HuH-7.5 (cell line): Measurements from ENCODE around the gene ATP6V1G1.

Experiments
- DNase-seq: peaks from one replicate; pipeline ENCODE4 v3.0.0; 2011; ENCODE audit warnings: low spot score

ATP6V1G1 gene

GRCh38 chr9:114612272-114612923 lies 24.8 kb downstream of the ATP6V1G1 start:
- DNase-seq: no peak

GRCh38 chr9:114613087-114613486 lies 25.5 kb downstream of the ATP6V1G1 start:
- DNase-seq: no peak

DNA sequence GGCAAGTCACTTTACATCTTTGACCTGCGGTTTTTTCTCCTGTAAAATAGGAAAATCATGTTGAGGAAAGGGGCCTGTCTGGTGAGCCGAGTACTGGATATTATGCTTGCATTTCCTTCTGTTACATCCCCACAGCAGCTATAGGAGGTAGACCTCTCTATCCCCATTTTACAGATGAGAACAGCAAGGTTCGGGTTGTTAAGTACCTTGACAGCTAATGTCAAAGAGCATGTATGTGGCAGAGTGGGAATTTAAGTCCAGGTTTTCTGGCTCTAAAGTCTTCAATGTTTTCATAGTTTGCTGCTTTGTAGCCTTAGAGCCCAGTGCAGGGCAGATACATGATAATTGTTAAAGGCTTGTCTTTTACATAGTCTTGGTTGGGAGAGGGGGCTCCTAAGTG lies 26.4 kb downstream of the ATP6V1G1 start:
- DNase-seq: no peak

DNA sequence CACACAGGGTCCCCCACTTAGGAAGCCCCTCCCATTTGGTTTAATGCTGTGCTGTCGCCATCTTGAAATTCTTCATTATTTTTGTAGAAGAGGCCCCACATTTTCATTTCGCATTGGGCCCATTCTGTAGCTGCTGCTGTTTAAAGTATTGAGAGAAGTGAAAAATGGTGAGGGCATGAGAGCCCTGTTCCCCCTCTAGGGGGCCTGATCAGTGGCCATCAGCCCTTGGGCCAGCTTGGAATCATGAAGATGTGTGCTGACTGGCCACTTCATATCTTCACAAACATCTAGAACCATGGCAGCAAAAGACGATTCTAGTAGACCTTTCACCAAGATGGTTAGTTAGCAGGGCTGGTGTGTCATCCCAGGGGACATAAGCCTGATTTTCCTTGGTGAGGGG lies 26.8 kb downstream of the ATP6V1G1 start:
- DNase-seq: no peak

DNA sequence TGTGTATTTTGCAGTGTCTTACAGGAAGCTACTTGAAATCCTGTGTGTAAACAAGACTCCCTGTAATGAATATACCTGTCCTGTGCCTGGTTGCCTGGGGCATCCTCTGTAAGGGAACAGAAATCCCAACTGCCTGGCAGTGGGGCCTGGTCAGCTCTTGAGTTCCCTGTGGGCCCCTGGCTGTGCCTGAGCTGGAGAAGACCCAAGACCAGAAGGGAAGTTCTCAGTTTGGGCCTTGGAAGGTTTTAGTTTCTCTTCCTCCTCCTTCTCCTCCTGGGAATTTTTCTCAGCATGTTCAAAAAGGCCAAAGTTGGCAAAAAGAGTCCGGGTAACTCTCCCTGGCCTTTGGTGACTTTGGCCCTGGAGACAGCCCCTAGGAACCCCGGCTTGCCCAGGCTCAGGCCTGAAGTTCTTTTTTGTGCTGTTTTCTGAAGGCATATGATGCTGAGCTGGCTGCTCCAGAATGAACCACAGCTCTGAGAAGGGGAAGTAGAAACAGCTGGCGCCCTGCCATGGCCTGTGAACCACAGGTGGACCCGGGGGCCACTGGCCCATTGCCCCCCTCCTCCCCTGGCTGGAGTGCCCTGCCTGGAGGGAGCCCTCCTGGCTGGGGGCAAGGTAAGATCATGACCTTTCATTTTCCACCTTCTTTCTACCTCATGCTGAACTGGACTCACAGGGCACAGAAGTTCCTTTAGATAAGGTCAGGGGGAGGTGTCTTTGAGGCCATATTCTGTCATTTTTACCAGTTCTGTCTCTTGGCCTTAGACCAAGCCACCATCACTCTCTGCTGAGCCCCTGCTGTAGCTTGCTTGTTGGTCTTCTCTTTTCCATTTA lies 29.3 kb downstream of the ATP6V1G1 start:
- DNase-seq: no peak

DNA sequence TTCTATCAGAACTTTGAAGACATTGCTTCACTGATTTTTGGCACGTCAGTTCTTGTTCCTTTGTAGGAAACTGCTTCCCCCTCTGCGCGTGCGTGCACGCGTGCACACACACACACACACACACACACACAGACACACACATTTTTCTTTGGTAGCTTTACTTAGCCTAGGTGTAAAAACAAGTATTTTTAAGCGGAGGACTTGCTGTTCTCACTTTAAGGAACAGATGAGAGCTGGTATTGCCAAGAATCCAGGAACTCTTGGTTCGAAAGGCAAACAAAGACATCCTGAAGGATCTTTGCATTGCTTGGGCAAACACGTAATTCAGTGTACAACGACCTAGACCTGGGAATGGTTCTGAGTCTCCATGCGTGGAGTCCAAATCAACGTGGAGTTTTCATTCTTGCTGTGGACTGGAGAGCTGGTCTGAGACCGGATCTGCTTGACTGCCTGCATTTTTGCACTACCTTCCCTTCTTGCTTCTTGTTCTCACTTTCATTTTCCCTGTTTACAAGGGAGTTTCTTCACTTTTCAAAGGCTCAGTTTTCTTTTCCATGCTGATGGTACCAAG lies 31.7 kb downstream of the ATP6V1G1 start:
- no peak for DNase-seq

DNA sequence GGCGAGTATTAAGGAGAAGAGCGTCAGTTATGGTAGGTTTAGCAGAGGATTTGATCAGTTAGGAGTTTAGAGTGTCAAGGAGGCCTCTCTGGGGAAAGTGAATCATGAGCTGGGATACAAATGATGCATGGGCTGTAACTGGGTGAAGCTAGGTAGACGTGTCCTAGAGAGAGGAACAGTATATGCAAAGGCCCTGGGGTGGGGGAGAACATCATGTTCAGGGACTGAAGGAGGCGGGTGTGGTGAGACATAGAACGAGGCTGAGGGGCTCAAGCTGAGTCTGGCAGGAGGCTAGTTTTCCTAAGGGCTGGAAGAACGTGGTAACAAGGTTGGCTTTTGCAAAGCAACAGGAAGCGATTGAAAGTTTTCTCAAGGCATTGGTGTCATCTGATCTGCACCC lies 34.0 kb downstream of the ATP6V1G1 start:
- DNase-seq: no peak

GRCh38 chr9:114621975-114622609 lies 34.5 kb downstream of the ATP6V1G1 start:
- no peak for DNase-seq

GRCh38 chr9:114624677-114625076 lies 37.1 kb downstream of the ATP6V1G1 start:
- no peak for DNase-seq

DNA sequence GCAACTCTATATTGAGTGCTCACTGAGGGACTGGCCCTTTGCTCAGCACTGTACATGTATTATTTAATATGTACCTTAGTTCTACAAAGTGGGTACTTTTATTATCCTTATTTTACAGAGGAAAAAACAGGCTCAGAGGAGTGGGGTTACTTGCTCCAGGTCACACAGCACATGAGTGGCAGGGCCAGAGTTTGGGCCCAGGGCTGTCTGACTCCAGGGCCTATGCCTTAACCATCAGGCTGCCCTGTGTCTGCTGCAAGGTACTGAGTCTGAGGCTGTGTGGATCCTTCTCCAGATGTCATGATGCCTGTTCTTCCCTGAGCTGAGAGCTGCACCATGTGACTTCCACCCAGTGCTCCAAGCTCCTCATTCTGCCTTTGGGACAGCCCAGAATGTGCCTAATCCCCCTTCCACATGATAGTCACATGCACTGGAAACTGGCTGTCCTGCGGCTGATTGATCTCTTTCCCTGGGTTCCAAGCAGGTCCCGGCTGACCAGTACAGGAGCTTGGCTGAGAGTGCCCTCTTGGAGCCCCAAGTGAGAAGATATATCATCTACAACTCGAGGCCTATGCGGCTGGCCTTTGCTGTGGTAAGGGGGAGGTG lies 38.9 kb downstream of the ATP6V1G1 start:
- no peak for DNase-seq

DNA sequence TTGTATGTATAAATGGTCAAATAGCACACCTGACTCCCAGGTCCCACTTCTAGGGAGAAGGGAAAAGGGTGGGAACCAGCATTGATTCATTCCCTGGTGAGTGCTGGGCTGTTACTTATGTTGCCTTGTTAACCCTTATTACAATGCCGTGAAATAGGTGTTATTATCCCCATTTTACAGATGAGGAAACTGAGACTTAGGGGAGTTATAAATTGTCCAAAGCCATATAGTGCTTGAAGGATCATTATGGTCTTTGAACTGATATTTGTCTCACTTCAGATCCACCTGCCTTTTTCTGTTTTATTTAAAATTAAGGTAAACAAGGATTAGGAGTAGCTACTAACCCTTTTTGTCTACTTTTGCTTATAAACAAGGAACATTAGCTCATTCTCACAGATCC lies 40.0 kb downstream of the ATP6V1G1 start:
- DNase-seq: no peak

DNA sequence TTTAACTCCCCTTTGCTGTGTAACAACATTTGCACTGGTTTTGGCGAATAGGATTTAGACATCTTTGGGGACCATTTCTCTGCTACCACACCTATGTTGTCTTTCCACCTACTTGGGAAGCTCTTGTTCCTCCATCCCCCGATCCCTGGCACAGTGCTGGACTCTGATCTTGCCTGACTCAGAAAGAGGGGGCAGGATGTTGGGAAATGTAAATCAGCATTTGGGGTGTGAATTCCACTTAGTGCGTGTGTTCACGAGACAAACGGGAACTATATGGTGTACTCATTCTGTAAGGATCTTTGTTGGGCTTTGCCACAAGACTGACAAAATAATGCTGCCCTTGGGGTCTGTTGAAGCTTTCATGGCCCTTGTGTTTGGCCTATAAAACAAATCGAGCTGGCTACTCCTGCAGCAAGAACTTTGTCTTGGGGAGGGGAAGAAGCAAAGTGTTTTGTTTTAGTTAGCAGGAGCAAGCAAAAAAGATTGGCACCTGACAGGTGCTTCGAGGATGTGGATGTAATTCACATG lies 42.1 kb downstream of the ATP6V1G1 start:
- no peak for DNase-seq

DNA sequence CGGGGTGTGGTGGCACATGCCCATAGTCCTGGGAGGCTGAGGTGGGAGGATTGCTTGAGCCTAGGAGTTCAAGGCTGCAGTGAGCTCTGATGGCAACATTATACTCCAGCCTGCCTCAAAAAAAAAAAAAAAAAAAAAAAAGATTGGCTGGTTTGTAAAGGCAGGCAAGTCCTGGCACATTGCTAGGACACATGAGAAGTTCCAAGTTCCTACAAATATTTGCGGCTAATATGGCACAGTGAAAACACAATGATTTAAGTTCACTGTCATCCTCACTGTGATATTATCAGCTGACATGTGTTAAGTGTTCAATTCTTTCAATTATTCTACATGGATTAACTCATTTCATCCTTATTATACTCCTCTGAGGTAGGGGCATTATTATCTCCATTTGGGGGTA lies 43.6 kb downstream of the ATP6V1G1 start:
- no peak for DNase-seq

- no peak for DNase-seq
Observed at GRCh38 chr9:114633438-114634089, 46.0 kb downstream of the ATP6V1G1 start.

DNA sequence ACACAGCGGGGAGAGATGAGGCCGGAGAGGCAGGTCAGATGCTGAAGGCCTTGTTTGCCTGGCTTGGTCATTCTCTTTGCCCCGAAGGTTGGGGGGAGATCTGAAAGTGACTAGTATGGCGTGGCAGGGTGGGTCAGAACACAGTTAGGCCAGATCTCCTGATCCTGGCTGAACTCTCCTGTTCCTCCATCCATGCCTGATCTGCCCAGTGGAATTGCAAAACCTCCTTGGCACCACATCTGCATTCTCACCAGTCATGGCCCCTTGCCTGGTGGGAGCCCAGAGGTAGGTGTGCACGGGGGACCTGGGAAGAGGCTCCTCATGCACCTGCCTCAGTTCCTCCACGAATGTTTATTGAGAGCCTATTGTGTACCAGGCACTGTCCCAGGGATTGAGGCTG lies 46.8 kb downstream of the ATP6V1G1 start:
- DNase-seq: no peak

DNA sequence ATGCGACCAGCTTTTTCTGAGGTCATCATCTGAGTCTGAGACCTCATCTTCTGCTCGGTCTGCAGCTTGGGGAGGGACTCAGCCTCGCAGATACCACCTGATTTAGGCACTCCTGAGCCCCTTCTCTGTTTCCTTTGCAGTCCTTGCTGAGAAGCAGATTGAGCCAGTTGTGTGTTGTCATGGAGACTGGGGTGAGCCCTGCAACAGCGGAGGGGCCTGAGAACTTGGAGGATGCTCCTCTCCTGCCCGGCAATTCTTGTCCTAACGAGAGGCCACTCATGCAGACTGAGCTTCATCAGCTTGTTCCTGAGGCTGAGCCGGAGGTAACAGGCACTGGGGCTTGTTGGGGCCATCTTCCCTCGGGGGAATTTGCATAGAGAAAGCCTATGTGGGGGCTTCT lies 50.8 kb downstream of the ATP6V1G1 start:
- DNase-seq: no peak

GRCh38 chr9:114641967-114642366 lies 54.4 kb downstream of the ATP6V1G1 start:
- DNase-seq: no peak

- no peak for DNase-seq
Observed at GRCh38 chr9:114643001-114643400, 55.4 kb downstream of the ATP6V1G1 start.

GRCh38 chr9:114643896-114644295 lies 56.3 kb downstream of the ATP6V1G1 start:
- DNase-seq: no peak
